Right atrium auricular region (tissue), 2 donors: ENCODE data around the gene SIK2. TPM values are rescaled to one million over a fixed set of nuclear protein-coding genes. Genes with fewer than 3 reads are reported as not detected.

Experiments
- DNase-seq: peaks from one replicate; pipeline ENCODE4 v3.0.0-alpha.2; 2019; ENCODE audit warnings: low spot score
- H3K27ac ChIP-seq, 2 donors: fragments of 200-600 bp; sonication (generic); 1 replicate in 1 of 2; 2 replicates in 1 of 2; pipeline ENCODE4 v1.5.1; 2016 to 2019
- H3K27me3 ChIP-seq, 2 donors: fragments of 200-600 bp; sonication (generic); one replicate each; pipeline versions ENCODE4 v1.5.1 to v1.6.0; 2017 to 2019
- H3K36me3 ChIP-seq: fragments of 200-600 bp; sonication (generic); one replicate; pipeline ENCODE4 v1.5.1; 2016
- H3K4me1 ChIP-seq, 2 donors: fragments of 200-600 bp; sonication (generic); one replicate each; pipeline versions ENCODE4 v1.5.1 to v1.6.0; 2017 to 2019
- H3K4me3 ChIP-seq, 2 donors: fragments of 200-600 bp; sonication (generic); 1 replicate in 1 of 2; 2 replicates in 1 of 2; pipeline ENCODE4 v1.5.1; 2017 to 2019; ENCODE audit warnings: mild to moderate bottlenecking in 1 of 2, moderate library complexity in 1 of 2
- H3K9me3 ChIP-seq, 2 donors: fragments of 200-600 bp; sonication (generic); one replicate each; pipeline ENCODE4 v1.5.1; 2019
- CTCF ChIP-seq, 2 donors: fragments of 200-600 bp; sonication (generic); IDR thresholded peaks; one replicate each; pipeline ENCODE4 v1.5.1; 2019; ENCODE audit warnings: antibody characterized with exemption in 2 of 2
- total RNA-seq, 2 donors: library from RNA; depleted of rRNA; stranded (reverse); fragments of >200 nt; gene quantifications; one replicate each; pipeline ENCODE4 v1.1.0, GENCODE V29; 2016

The SIK2 gene
- total RNA-seq, result 10 to 100 TPM; 23.5 to 28.0 TPM

GRCh38 chr11:111601979-111602864 lies at the start of gene SIK2:
SIK2 (plus strand) TSS chr11:111602449; CDS start chr11:111602564, 115 bp downstream.
- no peaks in the 10 kb centered on the region for H3K36me3 ChIP-seq
- DNase-seq, result peak; percentile 94
- H3K9me3 ChIP-seq, result no peaks in the 10 kb centered on the region
- peak within 1 kb of the TSS; percentile 56 to 98 for H3K4me3 ChIP-seq
- H3K27me3 ChIP-seq, result no peaks in the 10 kb centered on the region
- H3K27ac ChIP-seq, result peak within 1 kb of the TSS; percentile 94 to 100
- TF ChIP-seq CTCF (IDR thresholded peaks at IDR 0.05), result peak; percentile 87 to 97
- H3K4me1 ChIP-seq, result peaks cover 0 to 43% of the 10 kb centered on the region in 2 donors

GRCh38 chr11:111554532-111554931 lies 47.7 kb upstream of the SIK2 start:
- H3K4me3 ChIP-seq, result no peak overlapping the region
- DNase-seq, result no peak
- TF ChIP-seq CTCF (IDR thresholded peaks at IDR 0.05), result no peak
- H3K4me1 ChIP-seq, result no peaks in the 10 kb centered on the region
- H3K27me3 ChIP-seq, result no peaks in the 10 kb centered on the region
- H3K27ac ChIP-seq, result no peak overlapping the region
- peaks cover 0 to 7% of the 10 kb centered on the region in 2 donors for H3K9me3 ChIP-seq
- no peaks in the 10 kb centered on the region for H3K36me3 ChIP-seq

DNA sequence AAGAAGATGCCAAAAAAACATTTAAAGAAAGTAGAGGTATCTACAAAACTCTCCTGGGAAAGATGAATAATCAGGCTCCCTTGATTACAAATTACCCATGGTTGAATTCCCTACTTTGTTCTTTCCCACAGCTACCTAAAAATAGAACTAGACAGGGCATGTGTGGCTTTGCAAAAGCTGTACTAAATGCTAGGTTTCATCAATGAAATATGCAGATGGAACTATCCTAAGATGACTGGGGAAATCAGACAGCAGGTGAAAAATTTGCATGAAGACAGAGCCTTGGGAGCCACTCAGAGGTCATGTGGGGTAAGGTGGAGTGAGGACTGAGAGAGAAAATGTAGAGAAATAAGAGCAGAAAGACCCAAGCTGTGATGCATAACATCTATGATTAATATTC lies 47.0 kb upstream of the SIK2 start:
- TF ChIP-seq CTCF (IDR thresholded peaks at IDR 0.05), result no peak
- H3K36me3 ChIP-seq, result no peaks in the 10 kb centered on the region

DNA sequence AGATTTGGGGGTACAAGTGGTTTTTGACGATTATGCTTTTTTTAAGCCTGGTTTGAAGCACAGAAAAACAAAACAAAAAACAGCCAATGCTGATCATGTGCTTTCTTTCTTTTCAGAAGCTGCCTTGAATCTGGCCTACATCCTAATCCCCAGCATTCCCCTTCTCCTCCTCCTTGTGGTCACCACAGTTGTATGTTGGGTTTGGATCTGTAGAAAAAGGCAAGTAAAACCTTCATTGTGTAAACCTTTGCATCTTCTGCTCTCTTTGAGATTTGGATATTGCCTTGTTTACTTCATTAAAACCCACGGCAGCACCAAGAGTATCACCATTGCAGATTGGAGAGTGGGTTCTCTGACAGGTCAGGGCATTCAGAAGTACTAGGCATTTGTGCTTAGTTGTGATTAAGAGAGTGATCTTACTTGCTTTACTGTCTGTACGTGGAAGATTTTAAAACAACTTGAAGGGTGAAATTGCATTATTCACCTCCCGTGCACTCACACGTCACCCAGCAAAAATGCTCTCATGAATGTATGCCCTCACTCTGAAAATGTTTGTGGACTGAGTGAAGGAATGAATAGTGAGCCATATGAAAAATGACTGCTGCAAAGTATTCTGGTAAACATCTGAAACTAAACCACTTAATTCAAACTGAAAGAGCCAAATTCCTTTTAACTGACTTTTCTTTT lies 44.7 kb upstream of the SIK2 start:
- peaks cover 0 to 7% of the 10 kb centered on the region in 2 donors for H3K9me3 ChIP-seq
- H3K27ac ChIP-seq, result no peak overlapping the region
- DNase-seq, result no peak
- no peaks in the 10 kb centered on the region for H3K27me3 ChIP-seq
- H3K36me3 ChIP-seq, result no peaks in the 10 kb centered on the region
- no peak overlapping the region for H3K4me3 ChIP-seq
- H3K4me1 ChIP-seq, result no peaks in the 10 kb centered on the region
- no peak for TF ChIP-seq CTCF (IDR thresholded peaks at IDR 0.05)

More for the DNA sequence above, 47.0 kb upstream of the SIK2 start:
- no peak for DNase-seq
- Histone ChIP-seq H3K4me1 (no peaks in the 10 kb centered on the region), H3K27ac (no peak overlapping the region), H3K9me3 (peaks cover 0 to 7% of the 10 kb centered on the region in 2 donors), H3K27me3 (no peaks in the 10 kb centered on the region), H3K4me3 (no peak overlapping the region)

- no peaks in the 10 kb centered on the region for H3K36me3 ChIP-seq
- H3K27me3 ChIP-seq, result no peaks in the 10 kb centered on the region
- H3K4me3 ChIP-seq, result no peak overlapping the region
- DNase-seq, result no peak
- peaks cover 0 to 7% of the 10 kb centered on the region in 2 donors for H3K9me3 ChIP-seq
- H3K4me1 ChIP-seq, result no peaks in the 10 kb centered on the region
- no peak for TF ChIP-seq CTCF (IDR thresholded peaks at IDR 0.05)
- no peak overlapping the region for H3K27ac ChIP-seq
These were observed 42.3 kb upstream of the SIK2 start for GRCh38 chr11:111559800-111560464.
